GM12865 (cell line): Measurements from ENCODE around the gene ZRANB3.
"Not testable (repeated sequence)": the region's sequence is repeated elsewhere in the genome, so short reads cannot be mapped to it uniquely, and the experiment has no call there.

Experiments used
- DNase-seq: peaks from one replicate; pipeline ENCODE4 v3.0.0; 2010; ENCODE audit warnings: low read depth
- H3K4me3 ChIP-seq: 2 replicates; pipeline ENCODE4 v1.5.1; 2011; ENCODE audit warnings: mild to moderate bottlenecking, low read depth, low read length, control low read depth
- TF ChIP-seq, protein P1 (sequence below): IDR thresholded peaks from 2 replicates; pipeline ENCODE4 v1.5.1; 2011; ENCODE audit warnings: low read length, control low read depth, low read depth, inconsistent platforms; ENCODE audit not compliant: insufficient read depth; ENCODE audit errors: missing control alignments

ZRANB3 gene

DNA sequence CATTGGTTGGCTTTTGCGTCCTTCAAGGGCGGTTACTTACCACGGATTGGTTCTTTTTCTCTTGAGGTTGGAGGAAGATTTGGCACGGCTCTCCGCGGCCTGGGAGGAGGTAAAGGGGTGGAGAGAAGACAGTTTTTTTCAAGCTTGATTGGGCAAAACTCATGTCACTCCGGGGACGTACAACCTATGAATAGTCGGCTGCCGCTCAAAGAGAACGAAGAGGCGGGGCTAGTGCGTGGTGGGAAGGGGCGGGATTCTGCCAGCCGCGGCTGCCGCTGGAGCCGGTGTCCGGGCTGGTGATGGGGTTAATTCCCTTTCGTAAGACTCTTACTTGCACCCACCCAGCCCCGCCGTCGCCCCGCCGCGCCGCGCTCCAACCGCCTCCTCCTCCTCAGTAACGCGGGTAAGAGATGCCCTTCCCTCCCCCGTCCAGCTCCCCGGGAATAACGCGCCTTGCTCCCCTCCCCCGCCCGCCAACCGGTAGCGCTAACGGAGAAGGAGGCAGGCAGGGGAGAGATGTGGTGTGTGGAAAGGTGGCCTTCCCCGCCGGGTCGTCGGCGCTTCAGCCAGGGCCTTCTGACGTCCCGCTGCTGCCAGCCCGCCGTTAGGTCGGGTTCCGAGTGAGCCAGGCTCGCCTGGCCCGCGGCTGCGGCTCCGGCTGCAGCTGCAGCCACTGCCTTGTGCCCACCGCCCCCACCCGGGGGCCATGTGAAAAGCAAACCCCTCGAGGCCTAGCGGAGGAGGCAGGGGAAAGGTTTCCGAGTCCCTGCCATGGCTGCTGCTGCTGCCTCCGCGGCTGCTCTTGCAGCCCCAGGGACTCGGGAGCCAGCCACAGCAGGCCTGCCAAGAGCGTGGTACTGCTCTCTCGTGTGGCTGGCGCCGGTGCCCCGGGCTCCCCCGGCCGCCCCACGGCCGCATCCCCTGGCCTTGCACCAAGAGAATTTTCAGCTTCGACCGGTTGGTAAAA lies 496 bp upstream of the ZRANB3 start, which contains the start of gene R3HDM1:
R3HDM1 (plus strand) TSS at position 254 of the 967 bp plus-strand sequence. CDS start 73,362 bp downstream, outside the sequence.
- H3K4me3 ChIP-seq, result peak within 1 kb of the TSS; percentile 65
- DNase-seq, result peak; percentile 100
- TF ChIP-seq, protein P1, sequence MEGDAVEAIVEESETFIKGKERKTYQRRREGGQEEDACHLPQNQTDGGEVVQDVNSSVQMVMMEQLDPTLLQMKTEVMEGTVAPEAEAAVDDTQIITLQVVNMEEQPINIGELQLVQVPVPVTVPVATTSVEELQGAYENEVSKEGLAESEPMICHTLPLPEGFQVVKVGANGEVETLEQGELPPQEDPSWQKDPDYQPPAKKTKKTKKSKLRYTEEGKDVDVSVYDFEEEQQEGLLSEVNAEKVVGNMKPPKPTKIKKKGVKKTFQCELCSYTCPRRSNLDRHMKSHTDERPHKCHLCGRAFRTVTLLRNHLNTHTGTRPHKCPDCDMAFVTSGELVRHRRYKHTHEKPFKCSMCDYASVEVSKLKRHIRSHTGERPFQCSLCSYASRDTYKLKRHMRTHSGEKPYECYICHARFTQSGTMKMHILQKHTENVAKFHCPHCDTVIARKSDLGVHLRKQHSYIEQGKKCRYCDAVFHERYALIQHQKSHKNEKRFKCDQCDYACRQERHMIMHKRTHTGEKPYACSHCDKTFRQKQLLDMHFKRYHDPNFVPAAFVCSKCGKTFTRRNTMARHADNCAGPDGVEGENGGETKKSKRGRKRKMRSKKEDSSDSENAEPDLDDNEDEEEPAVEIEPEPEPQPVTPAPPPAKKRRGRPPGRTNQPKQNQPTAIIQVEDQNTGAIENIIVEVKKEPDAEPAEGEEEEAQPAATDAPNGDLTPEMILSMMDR, result no peak

DNA sequence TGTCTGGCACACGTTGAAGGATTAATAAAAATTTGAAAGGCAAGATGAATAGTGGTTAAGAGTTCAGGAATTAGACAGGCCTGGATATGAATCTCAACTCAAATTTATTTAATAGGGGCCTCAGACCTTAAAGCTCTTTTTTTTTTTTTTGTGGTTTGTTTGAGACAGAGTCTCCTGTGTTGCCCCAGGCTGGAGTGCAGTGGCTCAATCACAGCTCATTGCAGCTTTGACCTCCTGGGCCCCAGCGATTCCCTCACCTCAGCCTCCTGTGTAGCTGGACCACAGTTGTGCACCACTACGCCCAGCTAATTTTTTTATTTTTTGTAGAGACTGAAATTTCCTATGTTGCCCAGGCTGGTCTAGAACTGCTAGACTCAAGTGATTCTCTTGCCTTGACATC lies 3.0 kb downstream of the ZRANB3 start:
- TF ChIP-seq, protein P1, result no peak
- H3K4me3 ChIP-seq, result no peak overlapping the region
- DNase-seq, result no peak

DNA sequence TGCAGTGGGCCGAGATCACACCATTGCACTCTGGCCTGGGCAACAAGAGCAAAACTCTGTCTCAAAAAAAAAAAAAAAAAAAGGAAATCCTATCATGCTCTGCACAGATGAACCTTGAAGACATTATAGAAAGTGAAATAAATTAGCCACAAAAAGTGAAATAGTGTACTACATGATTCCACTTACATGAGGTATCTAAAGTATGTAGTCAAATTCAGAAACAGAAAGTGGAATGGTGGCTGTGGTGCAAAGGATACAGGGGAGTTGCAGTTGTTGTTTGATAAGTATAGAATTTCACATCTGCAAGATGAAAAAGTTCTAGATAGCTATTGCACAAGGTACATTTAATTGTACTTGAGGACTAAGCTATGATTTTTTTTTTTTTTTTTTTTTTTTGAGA lies 5.2 kb downstream of the ZRANB3 start:
- DNase-seq, result peak; percentile 60
- TF ChIP-seq, protein P1, result no peak

DNA sequence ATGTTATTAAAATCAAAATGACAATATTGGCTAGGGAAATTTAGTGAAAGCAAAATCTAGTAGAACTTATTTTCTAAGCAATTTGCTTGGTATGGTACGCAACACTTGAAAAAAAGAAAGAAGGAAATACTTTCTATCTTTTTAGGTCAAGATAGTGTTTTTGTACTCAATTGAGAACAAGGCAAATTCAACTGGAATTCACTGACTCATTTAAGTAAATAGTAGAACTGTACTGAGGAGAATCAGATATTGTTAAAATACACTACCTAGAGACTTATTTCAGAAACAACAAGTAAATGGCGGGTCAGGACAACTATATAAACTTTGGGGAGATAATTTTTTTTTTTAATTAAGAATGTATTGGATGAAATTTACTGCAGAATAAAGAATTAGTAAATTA lies 18.9 kb downstream of the ZRANB3 start:
- H3K4me3 ChIP-seq, result no peak overlapping the region
- TF ChIP-seq, protein P1, result no peak
- DNase-seq, result no peak

More for the DNA sequence above, 5.2 kb downstream of the ZRANB3 start:
- H3K4me3 ChIP-seq, result no peak overlapping the region

DNA sequence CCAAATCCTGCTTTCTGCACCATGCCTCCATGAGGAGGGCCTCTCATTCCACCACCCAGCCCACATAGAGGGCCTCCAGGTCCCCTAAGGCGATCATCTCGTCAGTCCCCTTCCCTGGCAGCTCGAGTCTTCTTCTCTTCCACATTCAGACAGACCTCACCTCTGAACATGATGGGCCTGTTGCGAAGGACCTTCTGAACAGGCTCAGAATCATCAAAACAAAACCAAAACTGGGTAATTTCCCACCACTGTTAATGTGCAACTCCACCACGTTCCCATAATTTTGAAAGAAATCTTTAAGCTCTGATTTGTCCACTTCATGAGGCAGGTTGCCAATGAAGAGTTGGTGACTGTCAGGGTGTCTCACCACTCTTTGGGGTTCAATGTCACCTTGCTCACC lies 20.4 kb downstream of the ZRANB3 start:
- H3K4me3 ChIP-seq, result no peak overlapping the region
- DNase-seq, result no peak
- TF ChIP-seq, protein P1, result no peak

DNA sequence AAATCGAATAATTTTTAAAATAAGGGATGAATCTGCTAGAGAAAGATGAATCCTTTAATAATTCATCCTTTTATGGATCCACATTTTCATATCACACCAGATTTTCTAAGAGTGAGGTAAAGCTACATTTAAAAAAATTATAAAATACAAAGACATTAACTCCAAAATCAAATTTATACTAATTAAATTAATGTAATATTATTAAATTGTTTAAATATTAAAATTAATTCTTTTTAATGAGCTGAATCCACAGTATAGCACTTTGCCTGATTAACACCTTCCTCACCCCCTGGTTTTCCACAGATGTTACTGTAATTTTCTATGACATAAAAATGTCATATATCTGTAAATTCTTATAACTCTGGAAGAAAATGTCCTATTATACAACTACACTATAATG lies 26.2 kb downstream of the ZRANB3 start:
- DNase-seq, result no peak
- H3K4me3 ChIP-seq, result no peak overlapping the region
- TF ChIP-seq, protein P1, result no peak

DNA sequence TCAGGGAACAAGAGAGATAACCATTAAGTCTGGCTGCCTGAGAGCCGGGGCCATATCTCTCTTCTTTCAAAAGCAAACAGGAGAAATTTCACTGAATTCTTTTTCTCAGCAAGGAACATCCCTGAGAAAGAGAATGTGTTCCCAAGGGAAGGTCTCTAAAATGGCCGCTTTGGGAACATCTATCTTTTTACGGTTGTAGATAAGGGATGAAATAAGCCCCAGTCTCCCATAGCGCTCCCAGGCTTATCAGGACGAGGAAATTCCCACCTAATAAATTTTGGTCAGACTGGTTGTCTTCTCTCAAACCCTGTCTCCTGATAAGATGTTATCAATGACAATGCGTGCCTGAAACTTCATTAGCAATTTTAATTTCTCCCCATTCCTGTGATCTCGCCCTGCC lies 32.4 kb downstream of the ZRANB3 start:
- H3K4me3 ChIP-seq, DNase-seq: not testable (repeated sequence)
